ENCODE data around the gene RPTOR.

The RPTOR gene

DNA sequence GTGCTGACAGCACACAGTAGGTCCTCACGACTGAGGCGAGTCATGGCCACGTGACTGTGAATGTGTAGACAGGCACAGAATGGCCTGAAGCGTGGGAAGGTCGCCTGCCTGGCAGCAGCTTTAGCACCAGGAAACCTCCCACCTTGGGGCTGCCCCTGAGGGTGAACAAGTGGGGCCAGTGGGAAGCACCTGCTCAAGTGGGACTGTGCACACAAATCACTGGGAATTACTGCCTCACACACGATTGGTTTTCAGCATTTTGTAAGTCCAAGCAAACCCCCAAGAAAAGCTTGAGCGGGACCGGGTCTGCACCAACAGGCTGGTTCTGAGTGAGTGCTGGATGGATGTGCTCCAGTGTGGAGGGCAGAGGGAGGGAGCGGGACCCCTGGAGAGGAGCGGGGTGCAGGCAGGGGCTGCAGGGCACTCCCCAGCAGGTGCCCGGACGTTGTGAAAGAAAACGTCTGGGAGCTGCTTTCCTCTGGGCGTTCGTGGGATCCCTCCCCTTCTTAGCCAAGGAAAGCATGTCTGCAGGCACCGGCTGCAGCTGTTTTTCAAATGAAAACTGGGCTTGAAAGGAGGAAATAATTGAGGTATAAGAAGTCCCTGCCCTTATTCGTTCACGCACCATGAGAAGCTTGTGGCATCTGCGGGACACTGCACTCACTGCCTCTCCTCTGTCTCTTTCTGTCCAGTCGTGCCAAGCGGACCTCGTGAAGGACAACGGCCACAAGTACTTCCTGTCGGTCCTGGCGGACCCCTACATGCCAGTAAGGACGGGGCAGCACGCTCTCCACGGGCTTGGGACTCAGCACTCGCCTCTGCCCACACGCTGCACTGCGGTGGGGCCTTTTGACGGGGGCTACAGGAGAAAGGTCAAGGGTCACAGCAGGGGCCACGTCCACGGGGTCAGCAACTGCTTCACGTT lies 335.3 kb downstream of the RPTOR start:
- no peak overlapping the region for H3K4me3 ChIP-seq (ENCODE audit: low read length)
- H3K4me2 ChIP-seq (ENCODE audit: low read length), result no peak overlapping the region
- H3K9me3 ChIP-seq (ENCODE audit: insufficient read depth, low read length), result no peaks in the 10 kb centered on the region
- H4K20me1 ChIP-seq (ENCODE audit: insufficient read depth, low read length), result peaks cover 29% of the 10 kb centered on the region
- peaks cover 6% of the 10 kb centered on the region; the same call in 1 of the 2 replicates for H3K27me3 ChIP-seq (ENCODE audit: low read depth, low read length)
- no peak overlapping the region for H3K27ac ChIP-seq (ENCODE audit: low read length)
- peaks cover 36% of the 10 kb centered on the region for H3K36me3 ChIP-seq (replicated peaks; ENCODE audit: low read depth, low read length)
- H3K9ac ChIP-seq (ENCODE audit: low read length), result no peak overlapping the region
- H2AFZ ChIP-seq (ENCODE audit: low read depth, low read length), result no peak overlapping the region
- TF ChIP-seq, protein P1, sequence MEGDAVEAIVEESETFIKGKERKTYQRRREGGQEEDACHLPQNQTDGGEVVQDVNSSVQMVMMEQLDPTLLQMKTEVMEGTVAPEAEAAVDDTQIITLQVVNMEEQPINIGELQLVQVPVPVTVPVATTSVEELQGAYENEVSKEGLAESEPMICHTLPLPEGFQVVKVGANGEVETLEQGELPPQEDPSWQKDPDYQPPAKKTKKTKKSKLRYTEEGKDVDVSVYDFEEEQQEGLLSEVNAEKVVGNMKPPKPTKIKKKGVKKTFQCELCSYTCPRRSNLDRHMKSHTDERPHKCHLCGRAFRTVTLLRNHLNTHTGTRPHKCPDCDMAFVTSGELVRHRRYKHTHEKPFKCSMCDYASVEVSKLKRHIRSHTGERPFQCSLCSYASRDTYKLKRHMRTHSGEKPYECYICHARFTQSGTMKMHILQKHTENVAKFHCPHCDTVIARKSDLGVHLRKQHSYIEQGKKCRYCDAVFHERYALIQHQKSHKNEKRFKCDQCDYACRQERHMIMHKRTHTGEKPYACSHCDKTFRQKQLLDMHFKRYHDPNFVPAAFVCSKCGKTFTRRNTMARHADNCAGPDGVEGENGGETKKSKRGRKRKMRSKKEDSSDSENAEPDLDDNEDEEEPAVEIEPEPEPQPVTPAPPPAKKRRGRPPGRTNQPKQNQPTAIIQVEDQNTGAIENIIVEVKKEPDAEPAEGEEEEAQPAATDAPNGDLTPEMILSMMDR (IDR thresholded peaks at IDR 0.05; ENCODE audit: low read depth, low read length), result no peak
- TF ChIP-seq EZH2phosphoT487 (IDR thresholded peaks at IDR 0.05; ENCODE audit: low read depth), result no peak
- peaks cover 24% of the 10 kb centered on the region for H3K4me1 ChIP-seq (ENCODE audit: low read length)
- H3K79me2 ChIP-seq (ENCODE audit: low read length), result no peaks in the 10 kb centered on the region

DNA sequence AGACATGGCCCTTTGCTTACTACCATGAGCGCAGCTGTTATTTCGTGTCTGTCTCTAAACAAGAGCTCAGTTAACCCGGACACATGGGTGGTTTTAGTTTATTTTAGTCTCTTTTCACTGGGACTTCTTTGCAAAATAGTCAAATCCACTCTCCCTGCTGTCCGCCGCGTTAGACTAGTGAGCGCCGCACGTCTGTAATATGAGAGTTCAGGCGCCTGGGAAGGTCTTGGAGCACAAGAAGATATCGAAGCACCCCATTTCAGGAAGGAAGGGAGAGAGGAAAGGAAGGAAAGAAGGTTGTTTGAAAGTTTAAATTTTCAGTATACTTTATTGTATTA lies 336.0 kb downstream of the RPTOR start:
- Histone ChIP-seq H3K4me3 (ENCODE audit: low read length) (no peak overlapping the region), H4K20me1 (ENCODE audit: insufficient read depth, low read length) (peaks cover 25% of the 10 kb centered on the region), H3K27ac (ENCODE audit: low read length) (no peak overlapping the region), H3K27me3 (ENCODE audit: low read depth, low read length) (peaks cover 6% of the 10 kb centered on the region; the same call in 1 of the 2 replicates), H3K9ac (ENCODE audit: low read length) (no peak overlapping the region), H3K4me2 (ENCODE audit: low read length) (no peak overlapping the region), H3K4me1 (ENCODE audit: low read length) (peaks cover 24% of the 10 kb centered on the region), H3K9me3 (ENCODE audit: insufficient read depth, low read length) (no peaks in the 10 kb centered on the region), H3K36me3 (replicated peaks; ENCODE audit: low read depth, low read length) (peaks cover 35% of the 10 kb centered on the region), H3K79me2 (ENCODE audit: low read length) (no peaks in the 10 kb centered on the region), H2AFZ (ENCODE audit: low read depth, low read length) (no peak overlapping the region)
- TF ChIP-seq, protein P1 (IDR thresholded peaks at IDR 0.05; ENCODE audit: low read depth, low read length), result no peak
- no peak for TF ChIP-seq EZH2phosphoT487 (IDR thresholded peaks at IDR 0.05; ENCODE audit: low read depth)

DNA sequence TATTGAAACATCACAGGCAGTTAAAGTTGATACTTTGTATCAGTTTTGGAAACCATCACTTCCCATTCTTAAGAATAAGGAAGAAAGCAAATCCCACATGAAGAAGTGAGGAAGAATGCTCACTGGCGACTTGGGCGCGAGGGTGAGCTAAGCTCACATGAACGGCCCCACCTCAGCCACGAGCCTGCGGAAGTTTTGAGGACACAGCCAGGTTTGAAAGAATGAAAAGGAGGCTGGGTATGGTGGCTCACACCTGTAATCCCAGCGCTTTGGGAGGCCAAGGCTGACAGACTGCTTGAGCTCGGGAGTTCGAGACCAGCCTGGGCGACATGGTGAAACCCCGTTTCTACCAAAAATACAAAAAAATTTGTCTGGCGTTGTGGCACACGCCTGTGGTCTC lies 336.7 kb downstream of the RPTOR start:
- TF ChIP-seq EZH2phosphoT487 (IDR thresholded peaks at IDR 0.05; ENCODE audit: low read depth), result no peak
- TF ChIP-seq, protein P1 (IDR thresholded peaks at IDR 0.05; ENCODE audit: low read depth, low read length), result no peak
- no peaks in the 10 kb centered on the region for H3K79me2 ChIP-seq (ENCODE audit: low read length)
- no peaks in the 10 kb centered on the region for H3K9me3 ChIP-seq (ENCODE audit: insufficient read depth, low read length)
- H2AFZ ChIP-seq (ENCODE audit: low read depth, low read length), result no peak overlapping the region
- no peak overlapping the region for H3K4me3 ChIP-seq (ENCODE audit: low read length)
- peaks cover 35% of the 10 kb centered on the region for H3K36me3 ChIP-seq (replicated peaks; ENCODE audit: low read depth, low read length)
- peaks cover 25% of the 10 kb centered on the region for H4K20me1 ChIP-seq (ENCODE audit: insufficient read depth, low read length)
- H3K27me3 ChIP-seq (ENCODE audit: low read depth, low read length), result peaks cover 6% of the 10 kb centered on the region; the same call in 1 of the 2 replicates
- no peak overlapping the region for H3K27ac ChIP-seq (ENCODE audit: low read length)
- H3K4me2 ChIP-seq (ENCODE audit: low read length), result no peak overlapping the region
- peaks cover 25% of the 10 kb centered on the region for H3K4me1 ChIP-seq (ENCODE audit: low read length)
- no peak overlapping the region for H3K9ac ChIP-seq (ENCODE audit: low read length)

DNA sequence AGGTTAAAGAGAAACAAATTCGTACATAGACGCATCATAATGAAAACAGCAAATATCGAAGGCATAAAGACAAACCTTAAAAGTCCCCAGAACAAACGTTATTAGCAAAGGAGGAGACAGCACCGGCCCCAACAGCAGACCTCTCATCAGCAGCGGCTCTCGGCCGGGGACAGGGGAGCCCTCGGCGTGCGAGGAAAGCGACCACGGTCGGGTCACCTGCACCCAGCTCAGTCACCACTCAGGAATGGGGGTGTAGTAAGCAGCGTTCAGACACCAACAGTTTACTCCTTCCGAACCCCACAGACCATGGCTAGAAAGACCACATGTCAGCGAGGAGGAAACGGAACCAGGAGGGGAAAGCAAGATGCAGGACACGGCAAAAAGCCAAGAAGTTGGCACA lies 337.7 kb downstream of the RPTOR start:
- no peak overlapping the region for H3K4me2 ChIP-seq (ENCODE audit: low read length)
- H3K27me3 ChIP-seq (ENCODE audit: low read depth, low read length), result peaks cover 6% of the 10 kb centered on the region; the same call in 1 of the 2 replicates
- H3K4me1 ChIP-seq (ENCODE audit: low read length), result peaks cover 20% of the 10 kb centered on the region
- H4K20me1 ChIP-seq (ENCODE audit: insufficient read depth, low read length), result peaks cover 25% of the 10 kb centered on the region
- H3K9ac ChIP-seq (ENCODE audit: low read length), result no peak overlapping the region
- no peak for TF ChIP-seq EZH2phosphoT487 (IDR thresholded peaks at IDR 0.05; ENCODE audit: low read depth)
- TF ChIP-seq, protein P1 (IDR thresholded peaks at IDR 0.05; ENCODE audit: low read depth, low read length), result no peak
- H3K9me3 ChIP-seq (ENCODE audit: insufficient read depth, low read length), result no peaks in the 10 kb centered on the region
- H3K27ac ChIP-seq (ENCODE audit: low read length), result no peak overlapping the region
- no peaks in the 10 kb centered on the region for H3K79me2 ChIP-seq (ENCODE audit: low read length)
- peaks cover 35% of the 10 kb centered on the region for H3K36me3 ChIP-seq (replicated peaks; ENCODE audit: low read depth, low read length)
- H3K4me3 ChIP-seq (ENCODE audit: low read length), result no peak overlapping the region
- no peak overlapping the region for H2AFZ ChIP-seq (ENCODE audit: low read depth, low read length)
